IMR-90 (cell line): ENCODE results near the gene NBPF3. TPM values are rescaled to one million over a fixed set of nuclear protein-coding genes. Genes with fewer than 3 reads are reported as not detected.

Experiments used
- ATAC-seq: fragments of 200-7000 bp; cut with Tn5 transposase; 2 replicates; pipeline ENCODE4 v1.9.1; 2020; ENCODE audit warnings: low read depth, mild to moderate bottlenecking, moderate library complexity
- BruUV-seq: library from RNA; stranded (reverse); fragments of 400-500 nt; replicated peaks from 2 replicates; lab custom pipeline; 2021; lab: Mats Ljungman, UMichigan
- CTCF ChIA-PET: fragments of 300-600 bp; formaldehyde crosslinking; extraction: SDS; loops from one replicate; lab custom pipeline; 2021; ENCODE audit warnings: antibody characterized with exemption; lab: Yijun Ruan, JAX
- POLR2A ChIA-PET: fragments of 300-600 bp; sonication (Branson Sonifier 250); formaldehyde crosslinking; loops from one replicate; lab custom pipeline; 2022; ENCODE audit warnings: antibody characterized with exemption; ENCODE audit not compliant: unreplicated experiment; lab: Charles Lee
- DNase-seq: peaks from one replicate; pipeline ENCODE4 v3.0.0; 2013
- H2AFZ ChIP-seq: replicated peaks from 2 replicates; pipeline ENCODE3; 2013; ENCODE audit warnings: low read length, mild to moderate bottlenecking; ENCODE audit not compliant: poor library complexity
- H2AK5ac ChIP-seq: 2 replicates; pipeline ENCODE4 v1.6.1; 2013; ENCODE audit warnings: low read depth, low read length, inconsistent platforms
- H2AK9ac ChIP-seq: replicated peaks from 2 replicates; pipeline ENCODE3; 2013; ENCODE audit warnings: mild to moderate bottlenecking, low read depth, low read length, moderate library complexity; ENCODE audit not compliant: poor library complexity
- H2BK120ac ChIP-seq: 2 replicates; pipeline ENCODE4 v1.6.1; 2013; ENCODE audit warnings: low read depth, low read length, inconsistent platforms
- H2BK15ac ChIP-seq: 3 replicates; pipeline ENCODE4 v1.6.1; 2013; ENCODE audit warnings: low read depth, low read length, inconsistent platforms
- H2BK20ac ChIP-seq: 2 replicates; pipeline ENCODE4 v1.6.1; 2013; ENCODE audit warnings: low read depth, mild to moderate bottlenecking, inconsistent platforms, low read length, moderate library complexity
- H2BK5ac ChIP-seq: 2 replicates; pipeline ENCODE4 v1.6.1; 2013; ENCODE audit warnings: mild to moderate bottlenecking, low read depth, low read length, inconsistent platforms; ENCODE audit not compliant: poor library complexity, severe bottlenecking
- H3K14ac ChIP-seq: replicated peaks from 2 replicates; pipeline ENCODE4 v1.6.1; 2013; ENCODE audit warnings: low read depth, low read length, inconsistent platforms
- H3K18ac ChIP-seq: 2 replicates; pipeline ENCODE4 v1.6.1; 2013; ENCODE audit warnings: low read depth, low read length, control low read depth
- H3K23ac ChIP-seq: 2 replicates; pipeline ENCODE4 v1.6.1; 2013; ENCODE audit warnings: low read depth, low read length, inconsistent platforms
- H3K27ac ChIP-seq: 2 replicates; pipeline ENCODE4 v1.5.1; 2013; ENCODE audit warnings: mild to moderate bottlenecking, control low read depth, low read length; ENCODE audit not compliant: insufficient read depth
- H3K27me3 ChIP-seq: 2 replicates; pipeline ENCODE4 v1.6.1; 2013; ENCODE audit warnings: low read length; ENCODE audit not compliant: control insufficient read depth, insufficient read depth
- H3K36me3 ChIP-seq: 2 replicates; pipeline ENCODE4 v1.6.1; 2013; ENCODE audit warnings: low read length, mixed read lengths; ENCODE audit not compliant: control insufficient read depth, insufficient read depth
- H3K4ac ChIP-seq: 2 replicates; pipeline ENCODE4 v1.6.1; 2013; ENCODE audit warnings: low read depth, low read length, inconsistent platforms
- H3K4me1 ChIP-seq: 2 replicates; pipeline ENCODE4 v1.6.1; 2013; ENCODE audit warnings: low read length, mixed read lengths; ENCODE audit not compliant: control insufficient read depth, insufficient read depth
- H3K4me2 ChIP-seq: 2 replicates; pipeline ENCODE4 v1.6.1; 2013; ENCODE audit warnings: low read depth, mild to moderate bottlenecking, control low read depth, low read length, moderate library complexity
- H3K4me3 ChIP-seq: 2 replicates; pipeline ENCODE4 v1.5.1; 2013; ENCODE audit warnings: low read depth, mild to moderate bottlenecking, control low read depth, low read length, moderate library complexity; ENCODE audit not compliant: insufficient read depth
- H3K56ac ChIP-seq: 2 replicates; pipeline ENCODE4 v1.6.1; 2013; ENCODE audit warnings: low read length, inconsistent platforms; ENCODE audit not compliant: insufficient read depth; ENCODE audit errors: extremely low read depth
- H3K79me1 ChIP-seq, 2 experiments: 2 replicates each; pipeline ENCODE4 v1.6.1; 2013; ENCODE audit warnings: low read length in 2 of 2, inconsistent platforms in 1 of 2, low read depth in 1 of 2
- H3K9ac ChIP-seq: 2 replicates; pipeline ENCODE4 v1.6.1; 2013; ENCODE audit warnings: low read depth, low read length, control low read depth
- H3K9me1 ChIP-seq: 2 replicates; pipeline ENCODE4 v1.6.1; 2013; ENCODE audit warnings: low read length, inconsistent platforms; ENCODE audit not compliant: insufficient read depth
- H3K9me3 ChIP-seq: 2 replicates; pipeline ENCODE4 v1.6.1; 2013; ENCODE audit warnings: low read length; ENCODE audit not compliant: control insufficient read depth, insufficient read depth
- H4K20me1 ChIP-seq: 2 replicates; pipeline ENCODE4 v1.6.1; 2013; ENCODE audit warnings: low read length, inconsistent platforms; ENCODE audit not compliant: insufficient read depth
- H4K5ac ChIP-seq: 2 replicates; pipeline ENCODE4 v1.6.1; 2013; ENCODE audit warnings: mild to moderate bottlenecking, low read depth, low read length, control low read depth
- H4K8ac ChIP-seq, 2 experiments: 2 replicates each; pipeline ENCODE4 v1.6.1; 2013; ENCODE audit warnings: low read depth in 2 of 2, low read length in 2 of 2, control low read depth in 1 of 2, inconsistent platforms in 1 of 2
- H4K91ac ChIP-seq: 2 replicates; pipeline ENCODE4 v1.6.1; 2013; ENCODE audit warnings: low read depth, low read length, inconsistent platforms; ENCODE audit not compliant: insufficient read depth
- BHLHE40 ChIP-seq: fragments of 150-350 bp; IDR thresholded peaks from 2 replicates; pipeline ENCODE4 v1.6.1; 2016; ENCODE audit warnings: mild to moderate bottlenecking, low read depth, low read length
- ELK1 ChIP-seq: fragments of 150-350 bp; IDR thresholded peaks from 2 replicates; pipeline ENCODE4 v1.6.1; 2016; ENCODE audit warnings: low read depth, mild to moderate bottlenecking, low read length, moderate library complexity, borderline replicate concordance
- MXI1 ChIP-seq: IDR thresholded peaks from 2 replicates; pipeline ENCODE4 v1.6.1; 2012; ENCODE audit warnings: low read depth, mild to moderate bottlenecking, low read length, moderate library complexity, borderline replicate concordance
- POLR2A ChIP-seq: IDR thresholded peaks from 2 replicates; pipeline ENCODE4 v1.6.1; 2012; ENCODE audit warnings: mild to moderate bottlenecking, low read depth, low read length
- RAD21 ChIP-seq: IDR thresholded peaks from 2 replicates; pipeline ENCODE4 v1.6.1; 2012; ENCODE audit warnings: low read length, improper control_type of control experiment
- RCOR1 ChIP-seq: IDR thresholded peaks from 2 replicates; pipeline ENCODE4 v1.6.1; 2012; ENCODE audit warnings: mild to moderate bottlenecking, low read length, improper control_type of control experiment; ENCODE audit not compliant: insufficient replicate concordance
- RFX5 ChIP-seq: IDR thresholded peaks from 2 replicates; pipeline ENCODE4 v1.8.0; 2012; ENCODE audit warnings: low read depth, mild to moderate bottlenecking, low read length, moderate library complexity
- SMC3 ChIP-seq: fragments of 150-350 bp; IDR thresholded peaks from 2 replicates; pipeline ENCODE4 v1.6.1; 2016; ENCODE audit warnings: low read depth, mild to moderate bottlenecking, antibody characterized with exemption, low read length, moderate library complexity
- WGBS, 2 experiments: methylation state at CpG; one replicate each; pipeline versions ENCODE4 v1.1.5 to v1.1.7; 2013; ENCODE audit warnings: missing lambda C conversion rate in 2 of 2; ENCODE audit not compliant: insufficient read length in 1 of 2; ENCODE audit errors: extremely low coverage in 2 of 2; 5-methylcytosine and 5-hydroxymethylcytosine counted together
- dilution Hi-C: fragments of 300-500 bp; cut with HindIII; formaldehyde crosslinking; loops from one replicate; pipeline ENCODE4 v1.14.3; 2018; ENCODE audit warnings: low sequenced_read_pairs; ENCODE audit not compliant: unreplicated experiment
- in situ Hi-C: fragments of 300-500 bp; cut with MboI; formaldehyde crosslinking; loops from 3 replicates; pipeline ENCODE4 v1.14.3; 2019; ENCODE audit warnings: low sequenced_read_pairs, inconsistent platforms, mixed read lengths
- intact Hi-C: fragments of 100-400 bp; cut with micrococcal nuclease; formaldehyde crosslinking; loops from 2 replicates; pipeline ENCODE4 v1.10.0; 2022
- polyA plus RNA-seq, 3 experiments: library from polyadenylated mRNA; depleted of rRNA; stranded (reverse); fragments of >200 nt; gene quantifications; 2 replicates each; pipeline ENCODE4 v1.2.3, GENCODE V29; 2012; ENCODE audit warnings: low replicate concordance in 1 of 3
- total RNA-seq: library from RNA; depleted of rRNA; stranded (reverse); fragments of >200 nt; gene quantifications from 2 replicates; pipeline ENCODE4 v1.2.3, GENCODE V29; 2012; rRNA removed

NBPF3 gene
- total and polyA plus RNA-seq, 2 of the 4 experiments (the other 2 are of a cell fraction) = 8.7 to 18.8 TPM

DNA sequence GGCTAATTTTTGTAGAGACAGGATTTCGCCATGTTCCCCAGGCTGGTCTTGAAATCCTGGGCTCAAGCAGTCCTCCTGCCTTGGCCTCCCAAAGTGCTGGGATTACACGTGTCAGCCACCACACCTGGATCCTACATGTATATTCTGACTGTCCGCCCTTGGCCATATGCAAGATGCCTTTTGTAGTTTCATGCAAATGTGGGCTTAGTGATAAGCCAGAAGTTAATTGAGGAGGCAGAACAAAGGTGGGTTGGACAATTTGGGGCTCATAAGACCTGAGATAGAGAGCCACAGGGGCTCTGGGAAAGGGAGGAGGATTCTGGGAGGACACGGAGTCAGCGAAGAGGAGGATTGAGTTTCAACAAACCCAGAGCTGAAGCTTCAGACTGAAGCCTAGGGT lies 94.2 kb downstream of the NBPF3 start:
- ATAC-seq (no peak), DNase-seq (no peak)
- H4K91ac ChIP-seq = no peak overlapping the region
- 86% methylated on average over 2 of the region's 5 CpGs; no CpG with 5 or more reads in 1 of the 2 experiments for WGBS, 2 experiments
- H3K4me3 ChIP-seq = no peak overlapping the region
- H3K9me1 ChIP-seq = no peaks in the 10 kb centered on the region
- POLR2A ChIA-PET = no interaction called here
- H3K9me3 ChIP-seq = no peaks in the 10 kb centered on the region
- intact Hi-C loops = loop anchor here (1.0 to 10.0 kb wide), 2 partner anchors 121 to 164 kb away; no protein-coding TSS in a partner anchor
- H3K36me3 ChIP-seq = no peaks in the 10 kb centered on the region
- no peak overlapping the region for H2AFZ ChIP-seq
- no peak overlapping the region for H3K14ac ChIP-seq
- no TSS peak for BruUV-seq
- TF ChIP-seq POLR2A = no peak
- TF ChIP-seq ELK1 = no peak
- TF ChIP-seq MXI1 = no peak
- no peak for TF ChIP-seq RCOR1
- TF ChIP-seq SMC3 = no peak
- no peak for TF ChIP-seq RFX5
- TF ChIP-seq RAD21 = no peak
- TF ChIP-seq BHLHE40 = no peak
- no peak overlapping the region for H3K9ac ChIP-seq
- H3K4me1 ChIP-seq = peaks cover 2% of the 10 kb centered on the region; the same call in 1 of the 2 replicates
- no peak overlapping the region for H2BK15ac ChIP-seq
- dilution Hi-C loops = no loop called here
- no peak overlapping the region for H4K5ac ChIP-seq
- no peak overlapping the region for H3K18ac ChIP-seq
- H4K20me1 ChIP-seq = no peaks in the 10 kb centered on the region
- no peaks in the 10 kb centered on the region for H3K79me1 ChIP-seq
- H2BK20ac ChIP-seq = no peak overlapping the region
- CTCF ChIA-PET = no interaction called here
- no peak overlapping the region for H3K23ac ChIP-seq
- no peak overlapping the region for H4K8ac ChIP-seq
- H3K27ac ChIP-seq = no peak overlapping the region
- no peak overlapping the region for H2AK9ac ChIP-seq
- no peak overlapping the region for H3K4me2 ChIP-seq
- in situ Hi-C loops = no loop called here
- H2AK5ac ChIP-seq = no peak overlapping the region
- no peak overlapping the region for H3K56ac ChIP-seq
- peaks cover 29% of the 10 kb centered on the region for H3K27me3 ChIP-seq
- no peak overlapping the region for H3K4ac ChIP-seq
- no peak overlapping the region for H2BK5ac ChIP-seq
- no peak overlapping the region for H2BK120ac ChIP-seq

Other genes with a start within 250 kb of the NBPF3 start
- 60.0 and 61.8 TPM in 2 replicates for gene ECE1, start 149.7 kb upstream of the NBPF3 start, total RNA-seq
- gene ECE1, start 149.7 kb upstream of the NBPF3 start, polyA plus RNA-seq (2012; rRNA removed) = 124 and 133 TPM in 2 replicates
- 0.54 and 0.56 TPM in 2 replicates for gene ALPL, start 69.3 kb downstream of the NBPF3 start, total RNA-seq
- gene ALPL, start 69.3 kb downstream of the NBPF3 start, polyA plus RNA-seq (2012; rRNA removed) = 2.2 and 2.4 TPM in 2 replicates
- under 0.01 TPM in 1 of 2 replicates, not detected in the other for gene RAP1GAP, start 229.2 kb downstream of the NBPF3 start, total RNA-seq
- gene RAP1GAP, start 229.2 kb downstream of the NBPF3 start, polyA plus RNA-seq (2012; rRNA removed) = 0.10 and 0.20 TPM in 2 replicates